NCI-H2081 treated with DMSO at 0.1 percent for 48 hours (cell line): ENCODE results near the gene DCAF8.
A peak's percentile ranks its signal among the peaks of the same experiment; 100 is the strongest.

ENCODE experiments used
- DNase-seq: peaks from one replicate; lab custom pipeline; 2025; lab: John Stamatoyannopoulos, UW

Gene DCAF8

DNA sequence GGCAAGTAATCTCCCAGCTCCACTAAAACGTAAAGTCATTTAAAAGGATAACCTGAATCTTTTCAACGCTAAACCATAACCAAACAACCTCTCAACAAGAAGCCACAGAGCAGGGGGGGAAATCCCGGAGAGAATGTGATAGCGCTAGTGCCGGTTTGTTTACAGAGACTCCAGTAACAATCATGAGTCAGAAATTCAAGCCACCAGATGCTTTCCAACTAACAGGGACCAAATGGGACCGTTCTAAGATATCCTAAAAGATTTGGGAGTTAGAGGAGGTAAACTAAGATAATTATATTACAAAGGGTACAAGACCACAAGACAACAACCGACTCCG, 825 bp downstream of the DCAF8 start:
- peak; percentile 24 for DNase-seq

DNA sequence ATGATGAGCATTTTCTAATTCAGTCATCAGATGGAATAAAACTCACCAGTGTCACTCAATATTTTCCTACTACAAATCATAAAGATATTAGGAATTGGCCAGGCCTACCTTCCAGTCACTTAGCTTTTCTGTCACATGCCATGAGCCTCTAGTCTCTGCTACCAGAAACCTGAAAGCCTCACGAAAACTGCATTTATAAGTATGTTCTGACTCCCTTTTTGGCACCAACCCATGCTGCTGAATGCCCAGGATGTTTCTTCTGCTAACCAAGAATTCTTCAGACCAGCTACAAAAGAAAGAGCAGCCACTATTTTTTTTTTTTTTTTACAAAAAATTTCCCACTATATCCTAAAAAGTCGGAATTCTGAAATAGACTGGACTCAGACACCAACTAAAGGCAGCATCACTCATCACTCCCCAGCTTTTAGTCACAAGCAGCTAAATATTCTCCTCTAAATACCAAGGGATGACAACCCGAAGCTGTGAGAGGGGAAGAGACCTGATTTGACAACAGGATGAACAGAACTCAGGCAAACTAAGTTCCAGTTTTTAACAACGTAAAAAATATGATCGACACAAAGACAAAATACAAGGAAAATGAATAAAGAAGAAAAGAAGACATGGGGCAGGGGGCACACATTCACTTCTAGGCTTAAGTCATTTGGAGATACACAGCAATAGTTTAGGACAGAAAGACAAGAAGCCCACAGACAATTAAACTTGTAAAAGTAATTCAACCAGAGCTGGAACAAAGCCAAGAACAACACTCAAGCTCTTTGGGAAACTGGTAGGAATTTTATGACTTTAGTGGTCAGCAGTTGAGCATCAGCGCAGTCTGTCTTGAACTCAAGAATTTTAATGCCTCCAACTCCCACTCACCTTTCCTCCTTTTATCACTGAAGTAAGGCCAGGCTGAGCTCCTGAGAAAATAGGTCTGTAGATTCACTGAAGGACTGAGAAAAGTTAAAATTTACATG, 1.7 kb downstream of the DCAF8 start:
- no peak for DNase-seq

DNA sequence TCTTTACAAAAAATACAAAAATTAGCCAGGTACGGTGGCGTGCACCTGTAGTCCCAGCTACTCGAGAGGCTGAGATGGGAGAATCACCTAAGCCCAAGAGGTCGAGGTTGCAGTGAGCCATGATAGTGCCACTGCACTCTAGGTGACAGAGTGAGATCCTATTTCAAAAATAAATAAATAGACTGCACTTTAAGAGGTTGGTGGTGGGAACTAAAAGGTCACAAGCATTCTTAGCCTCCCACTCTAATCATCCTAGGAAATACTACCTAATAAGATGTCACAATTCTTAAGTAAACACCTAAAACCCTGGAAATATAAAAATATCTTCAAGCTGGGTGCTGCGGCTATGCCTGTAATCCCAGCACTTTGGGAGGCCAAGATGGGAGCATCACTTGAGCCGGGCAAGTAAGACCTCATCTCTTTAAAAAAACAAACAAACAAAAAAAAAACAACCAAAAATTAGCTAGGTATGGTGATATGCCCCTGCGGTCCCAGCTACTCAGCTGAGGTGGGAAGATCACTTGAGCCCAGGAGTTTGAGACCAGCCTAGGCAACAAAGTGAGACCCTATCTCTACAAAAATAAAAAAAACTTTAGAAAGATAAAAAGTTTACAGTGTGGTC, 4.1 kb downstream of the DCAF8 start:
- no peak for DNase-seq

DNA sequence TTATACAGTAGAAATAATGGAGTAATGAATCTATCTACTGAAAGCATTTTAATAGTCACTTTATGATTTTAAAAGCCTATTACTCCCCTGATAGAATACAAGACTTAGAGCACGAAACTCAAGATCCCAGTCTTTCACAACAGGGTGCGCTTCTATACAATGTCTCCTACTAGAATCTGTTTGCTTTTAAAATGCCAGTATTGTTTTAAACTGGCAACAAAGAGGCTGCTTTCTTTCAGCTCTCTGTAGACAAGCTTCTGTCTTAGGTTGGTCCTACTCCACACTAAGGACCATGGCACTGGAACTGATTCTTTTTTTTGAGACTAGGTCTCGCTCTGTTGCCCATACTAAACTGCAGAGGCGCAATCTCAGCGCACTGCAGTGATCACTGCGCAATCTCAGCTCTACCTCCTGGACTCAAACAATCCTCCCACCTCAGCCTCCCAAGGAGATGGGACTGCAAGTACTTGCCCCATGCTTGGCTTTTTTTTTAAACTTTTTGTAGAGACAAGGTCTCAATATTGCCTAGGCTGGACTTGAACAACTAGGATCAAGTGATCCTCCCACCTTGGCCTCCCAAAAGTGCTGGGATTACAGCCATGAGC, 4.8 kb downstream of the DCAF8 start:
- DNase-seq: no peak

DNA sequence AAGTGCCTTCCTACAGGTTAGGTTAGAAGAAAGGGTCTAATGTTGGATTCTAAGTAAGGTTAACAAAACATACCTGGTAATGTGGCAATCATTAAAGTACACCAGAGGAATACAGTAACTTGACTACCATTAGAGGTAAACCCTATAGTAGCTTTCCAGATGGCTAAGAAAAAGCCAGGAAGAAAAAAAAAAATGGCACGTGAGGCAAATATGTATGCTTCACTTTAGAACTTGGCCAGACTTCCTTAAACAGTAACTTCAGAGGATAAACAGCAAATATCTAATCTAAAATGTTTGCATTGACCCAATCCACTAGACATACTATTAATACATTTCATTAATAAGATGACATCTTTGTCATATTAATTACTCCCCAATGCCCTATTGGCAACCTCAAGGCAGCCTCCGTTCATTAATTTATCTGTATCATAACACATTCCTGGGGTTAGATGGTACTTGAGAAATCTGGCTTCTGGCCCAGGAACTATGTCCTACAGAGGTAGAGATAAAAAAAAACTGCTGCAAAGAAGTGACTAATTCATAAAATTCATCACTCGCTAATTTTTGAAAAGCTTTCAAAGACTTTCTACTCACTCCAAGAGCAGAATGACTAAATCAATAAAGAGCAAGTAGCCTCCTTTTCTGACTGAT, 5.8 kb downstream of the DCAF8 start:
- no peak for DNase-seq

DNA sequence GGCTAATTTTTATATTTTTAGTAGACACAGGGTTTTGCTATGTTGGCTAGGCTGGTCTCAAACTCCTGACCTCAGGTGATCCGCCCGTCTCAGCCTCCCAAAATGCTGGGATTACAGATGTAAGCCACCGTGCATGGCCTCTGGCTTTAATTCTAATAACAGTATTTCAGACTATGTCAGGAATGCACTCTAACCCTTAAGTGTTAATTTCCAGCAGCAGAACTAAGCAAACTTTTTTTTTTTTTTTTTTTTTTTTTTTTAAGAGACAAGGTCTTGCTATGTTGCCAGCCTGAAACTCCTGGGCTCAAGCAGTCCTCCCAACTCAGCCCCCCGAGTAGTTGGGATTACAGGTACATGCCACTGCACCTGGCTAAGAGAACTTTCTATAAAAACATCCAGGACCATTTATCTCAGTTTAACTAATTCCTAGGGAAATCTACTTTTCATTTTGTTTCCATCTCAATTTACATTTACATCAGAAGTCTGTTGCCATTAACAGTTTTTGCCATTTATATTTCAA, 6.5 kb downstream of the DCAF8 start:
- DNase-seq: no peak

DNA sequence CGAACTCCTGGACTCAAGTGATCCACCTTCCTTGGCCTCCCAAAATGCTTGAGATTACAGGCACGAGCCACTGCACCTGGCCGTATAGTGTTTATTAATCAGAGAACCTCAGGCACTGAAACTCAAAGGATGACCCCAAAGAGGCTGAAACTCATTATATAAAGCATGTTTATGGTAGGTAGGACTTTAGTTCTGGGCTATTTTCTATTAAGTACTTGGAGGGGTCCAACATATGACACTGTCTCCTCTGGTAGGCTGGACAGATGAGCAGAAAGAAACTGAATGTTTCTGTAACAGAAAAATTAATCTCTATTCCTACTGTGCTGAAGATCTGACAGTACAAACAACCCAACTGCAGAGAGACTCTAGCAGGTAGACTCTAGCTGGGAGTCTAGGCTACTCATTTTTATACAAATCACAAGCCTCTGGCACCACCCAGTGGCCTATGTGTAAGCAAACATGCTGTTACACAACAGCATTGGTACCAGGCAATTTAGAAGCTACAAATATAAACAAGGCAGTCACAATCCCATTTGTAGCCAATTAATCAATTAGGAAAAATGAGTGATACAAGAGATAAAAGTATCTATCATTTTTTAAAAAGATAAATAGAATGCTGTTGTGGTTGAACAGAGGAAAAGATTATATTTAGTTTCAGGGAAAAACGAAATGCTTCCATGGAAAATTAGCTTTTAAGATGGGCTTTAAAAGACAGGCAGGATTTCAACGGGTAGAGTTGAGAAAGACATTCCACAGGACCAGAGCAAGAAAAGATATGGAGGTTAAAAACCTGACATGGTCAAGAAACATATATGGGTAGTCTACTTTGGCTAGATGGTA, 10.4 kb downstream of the DCAF8 start:
- DNase-seq: peak; percentile 21

DNA sequence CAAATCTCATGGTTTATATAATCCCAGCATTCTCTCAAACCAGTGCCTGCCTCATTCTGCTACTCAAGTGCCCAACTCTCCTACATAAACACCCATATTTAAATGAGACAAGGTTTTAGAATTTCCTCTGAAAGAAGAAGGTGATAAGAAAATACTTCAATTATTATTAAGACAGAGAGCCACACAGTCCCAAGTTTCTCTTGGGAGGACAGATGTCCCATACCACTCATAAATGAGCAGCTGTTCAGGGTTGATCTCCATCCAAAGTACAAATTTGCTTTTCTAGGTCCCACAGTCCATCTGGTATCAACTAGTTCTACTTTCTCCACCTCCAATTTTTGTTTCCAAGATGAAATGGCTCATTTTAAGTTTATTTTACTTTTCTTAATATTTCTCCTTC, 11.3 kb downstream of the DCAF8 start:
- no peak for DNase-seq

DNA sequence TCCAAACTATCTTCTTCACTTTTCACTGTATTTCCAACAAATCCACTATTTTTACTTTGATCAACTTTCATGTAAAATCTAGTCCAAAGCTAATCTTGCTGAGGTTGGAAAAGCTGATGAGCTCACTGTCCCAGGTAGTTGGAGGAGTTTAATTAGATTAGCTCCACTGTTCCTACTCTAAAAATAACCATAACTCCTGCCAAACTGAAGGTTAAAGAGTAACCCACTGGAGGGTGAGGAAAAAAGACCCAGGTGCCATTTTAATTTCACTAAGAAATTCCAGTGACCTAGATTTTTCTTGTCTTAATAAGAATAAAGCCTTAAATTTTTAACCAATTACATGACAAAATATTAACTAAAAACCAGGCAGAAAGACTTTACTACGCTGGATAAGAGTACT, 15.3 kb downstream of the DCAF8 start:
- DNase-seq: no peak

DNA sequence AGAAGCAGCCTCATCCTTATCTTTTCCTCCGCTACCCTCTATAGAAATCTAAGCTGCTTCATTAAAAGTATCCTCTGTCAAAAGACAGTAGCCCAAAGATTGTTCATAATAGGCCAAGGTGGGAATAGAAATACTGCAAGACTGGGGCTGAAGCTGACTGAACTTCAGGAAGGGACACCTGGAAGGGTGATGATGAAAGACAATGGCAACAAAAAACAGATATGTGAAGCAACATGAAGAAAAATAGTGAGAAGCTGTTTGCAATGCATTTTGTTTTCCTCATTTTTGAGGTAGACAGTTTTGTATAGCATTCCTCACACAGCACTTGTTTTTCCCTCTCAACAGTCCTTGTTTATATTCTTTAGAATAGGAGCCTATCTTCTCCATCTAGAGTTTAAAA, 16.9 kb downstream of the DCAF8 start:
- no peak for DNase-seq

DNA sequence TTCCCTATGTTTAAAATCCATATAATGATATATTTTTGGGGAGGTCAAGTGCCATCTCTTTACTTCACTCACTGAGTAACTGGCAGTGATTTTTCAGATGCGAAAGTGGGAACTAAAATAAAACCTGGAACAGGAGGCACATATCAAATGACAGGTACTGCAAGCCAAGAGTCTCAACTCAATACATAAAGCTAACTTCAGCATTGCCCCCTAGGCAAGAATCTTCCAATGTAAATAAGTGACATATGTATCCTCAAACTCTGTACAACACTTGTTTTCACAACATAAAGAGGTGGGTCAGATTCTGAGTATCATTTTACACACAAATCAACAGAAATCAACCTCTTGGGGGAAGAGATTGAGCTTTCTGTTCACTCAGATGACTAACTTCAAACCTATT, 18.1 kb downstream of the DCAF8 start:
- no peak for DNase-seq

DNA sequence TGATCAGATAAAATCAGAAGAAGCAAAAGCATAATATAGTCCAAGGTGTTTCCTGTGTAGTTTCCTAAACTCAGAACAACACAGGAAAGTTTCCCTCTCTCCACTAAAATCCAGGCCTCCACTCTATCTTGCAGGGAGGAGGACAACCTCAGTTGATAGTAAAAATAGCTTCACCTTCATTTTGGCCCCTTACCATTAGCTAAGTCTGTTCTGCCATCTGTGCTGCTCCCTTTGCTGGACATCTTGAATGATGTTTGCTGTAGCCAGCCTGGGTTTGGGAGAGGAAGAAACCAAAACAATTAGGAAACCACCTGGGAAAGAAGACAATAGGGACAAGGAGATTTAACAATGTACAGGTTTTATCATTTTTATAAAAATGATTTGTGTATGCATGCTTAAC, 18.6 kb downstream of the DCAF8 start:
- no peak for DNase-seq

DNA sequence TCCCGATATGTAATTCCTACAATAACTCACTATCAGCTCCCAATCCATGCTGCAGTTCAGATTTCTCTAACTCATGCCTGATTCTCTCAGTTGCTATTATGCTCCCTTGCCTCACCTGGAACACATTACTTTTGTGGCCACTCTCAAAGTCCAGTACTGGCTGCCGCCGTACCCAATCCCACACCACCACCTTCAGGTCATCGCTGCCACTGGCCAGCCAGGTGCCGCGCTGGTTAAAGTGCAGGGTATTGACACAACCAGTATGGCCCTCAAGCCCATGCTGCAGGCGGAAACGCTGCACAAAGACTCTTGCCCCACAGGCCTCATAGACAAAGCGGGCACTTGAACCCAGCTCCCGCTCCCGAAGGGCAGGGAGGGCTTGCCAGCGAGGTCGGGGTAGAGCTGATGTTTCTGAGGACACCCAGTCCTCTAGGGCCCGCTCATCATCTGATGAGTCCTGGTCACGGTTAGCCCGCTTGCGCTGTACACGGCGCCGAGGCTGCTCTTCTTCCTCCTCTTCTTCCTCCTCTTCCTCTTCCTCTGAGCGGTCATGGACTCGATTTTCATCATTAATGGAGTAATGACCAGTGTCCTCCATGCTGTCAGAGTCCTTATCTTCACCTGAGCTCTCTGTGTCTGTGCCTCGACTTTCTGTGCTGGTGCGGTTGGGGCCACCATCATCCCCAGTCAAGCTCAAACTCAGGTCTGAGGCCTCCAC, 22.6 kb downstream of the DCAF8 start:
- DNase-seq: no peak

DNA sequence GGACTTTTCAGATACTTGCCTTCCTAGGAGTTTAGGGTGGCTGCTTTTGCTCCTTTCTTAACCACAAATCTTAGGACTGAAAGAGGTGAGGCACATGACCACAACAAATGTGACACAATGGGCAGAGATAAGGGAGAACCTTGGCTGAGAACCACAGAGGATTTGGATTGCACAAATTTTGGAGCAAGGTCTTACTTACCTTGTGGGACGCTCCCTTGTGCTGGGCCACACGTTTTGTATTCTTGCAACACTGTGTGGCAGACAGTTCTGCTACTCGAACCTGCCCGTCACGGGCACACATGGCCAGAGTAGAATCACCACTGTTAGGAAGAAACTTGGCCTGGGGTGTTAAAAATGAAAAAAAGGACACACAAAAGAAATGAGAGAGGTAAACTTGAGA, 23.9 kb downstream of the DCAF8 start:
- DNase-seq: no peak

DNA sequence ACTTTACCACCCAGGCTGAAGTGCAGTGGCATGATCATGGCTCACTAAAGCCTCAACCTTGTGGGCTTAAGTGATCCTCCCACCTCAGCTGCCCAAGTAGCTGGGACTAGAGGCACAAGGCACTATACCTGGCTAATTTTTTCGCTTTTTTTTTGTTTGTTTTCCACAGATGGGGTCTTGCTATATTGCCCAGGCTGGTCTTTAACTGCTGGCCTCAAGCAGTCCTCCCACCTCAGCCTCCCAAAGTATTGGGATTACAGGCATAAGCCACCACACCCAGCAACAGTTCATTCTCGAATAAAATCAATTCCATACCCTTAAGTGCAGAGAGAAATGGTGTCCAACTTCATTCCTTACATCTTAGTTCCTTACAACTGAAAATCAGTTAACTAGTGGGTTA, 24.8 kb downstream of the DCAF8 start:
- no peak for DNase-seq

DNA sequence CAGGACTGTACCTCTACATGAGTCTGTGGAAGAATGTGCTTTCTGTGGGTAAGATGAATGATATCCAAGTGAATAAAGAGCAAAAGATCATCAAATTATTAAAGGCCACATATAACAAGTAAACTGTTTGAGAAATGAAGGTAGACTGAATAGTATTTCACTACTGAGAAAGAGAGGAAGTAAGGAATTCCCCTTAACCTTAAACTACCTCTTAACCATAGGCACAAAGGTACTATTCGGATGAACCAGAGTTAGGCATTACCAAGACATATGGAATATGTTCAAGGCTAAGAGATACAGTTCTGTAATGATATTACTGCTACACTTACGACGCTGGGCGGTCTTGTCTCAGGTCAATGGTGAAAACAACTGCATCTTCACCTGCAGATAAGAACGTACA, 25.5 kb downstream of the DCAF8 start:
- no peak for DNase-seq

DNA sequence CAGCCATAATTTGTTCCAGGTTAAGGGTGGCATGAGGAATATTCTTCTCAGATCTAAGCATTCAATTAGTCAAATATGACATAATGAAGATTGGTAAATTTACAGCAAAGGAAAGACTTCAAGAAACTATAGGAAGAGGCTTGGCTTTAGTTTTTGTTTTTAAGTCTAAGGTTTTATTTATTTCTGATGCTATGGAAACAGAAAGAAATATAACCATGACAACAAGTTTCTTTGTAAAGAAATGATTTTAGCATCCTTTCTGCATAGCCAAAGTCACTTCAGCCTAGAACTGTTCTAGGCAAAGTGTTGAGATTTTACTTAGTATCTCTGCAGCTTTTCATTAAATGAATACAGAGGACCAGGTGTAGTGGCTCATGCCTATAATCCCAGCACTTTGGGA, 29.4 kb downstream of the DCAF8 start:
- no peak for DNase-seq

DNA sequence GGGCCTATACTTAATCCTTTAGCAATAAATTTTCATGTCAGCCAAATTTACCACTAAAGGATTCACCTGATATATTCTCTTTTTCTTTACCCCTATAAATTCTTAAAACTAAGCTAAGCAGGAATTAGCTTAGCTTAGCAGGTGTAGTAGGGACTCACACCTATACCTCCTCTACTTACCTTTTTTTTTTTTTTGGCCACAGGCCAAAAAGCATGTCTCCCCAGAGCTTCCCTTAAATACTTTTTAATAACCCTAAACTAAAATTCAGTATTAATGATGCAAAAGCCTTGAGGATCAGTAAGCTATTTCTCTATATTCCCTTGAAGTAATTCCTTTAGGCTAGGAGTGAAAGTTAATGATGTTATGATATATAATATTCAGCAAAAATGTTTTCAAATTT, 33.9 kb downstream of the DCAF8 start:
- no peak for DNase-seq

DNA sequence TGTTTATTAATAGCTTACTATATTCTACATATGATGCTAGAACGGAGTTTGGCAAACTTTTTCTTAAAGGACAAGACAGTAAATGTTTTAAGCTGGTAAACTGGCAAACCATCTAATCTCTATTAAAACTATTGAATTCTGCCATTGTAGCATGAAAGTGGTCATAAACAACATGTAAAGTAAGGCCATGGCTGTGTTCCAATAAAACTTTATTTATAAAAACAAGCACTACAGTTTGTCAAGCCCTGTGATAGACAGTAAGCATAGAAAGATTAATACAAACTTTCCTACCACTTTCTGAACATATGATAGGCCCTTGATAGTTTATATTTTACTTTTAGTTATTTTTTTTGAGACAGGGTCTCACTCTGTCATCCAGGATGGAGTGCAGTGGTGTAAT, 34.8 kb downstream of the DCAF8 start:
- DNase-seq: no peak

DNA sequence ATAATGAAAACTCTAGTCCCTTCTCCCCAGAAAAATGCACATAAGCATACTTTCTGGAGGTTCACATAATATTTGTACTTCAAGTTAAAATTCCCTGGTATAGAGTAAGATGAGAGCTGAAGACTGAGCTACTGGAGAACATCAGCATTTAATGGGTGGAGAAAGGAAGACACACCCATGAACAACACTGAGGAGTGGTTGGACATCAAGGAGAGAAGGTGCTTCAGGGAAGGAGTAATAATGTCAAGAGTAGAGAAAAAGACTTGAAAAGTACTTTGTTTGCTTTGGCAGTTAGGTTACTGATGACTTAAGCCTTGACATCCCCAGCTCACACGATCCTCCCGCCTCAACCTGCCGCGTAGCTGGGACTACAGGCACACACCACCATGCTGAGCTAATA, 35.3 kb downstream of the DCAF8 start:
- DNase-seq: no peak

DNA sequence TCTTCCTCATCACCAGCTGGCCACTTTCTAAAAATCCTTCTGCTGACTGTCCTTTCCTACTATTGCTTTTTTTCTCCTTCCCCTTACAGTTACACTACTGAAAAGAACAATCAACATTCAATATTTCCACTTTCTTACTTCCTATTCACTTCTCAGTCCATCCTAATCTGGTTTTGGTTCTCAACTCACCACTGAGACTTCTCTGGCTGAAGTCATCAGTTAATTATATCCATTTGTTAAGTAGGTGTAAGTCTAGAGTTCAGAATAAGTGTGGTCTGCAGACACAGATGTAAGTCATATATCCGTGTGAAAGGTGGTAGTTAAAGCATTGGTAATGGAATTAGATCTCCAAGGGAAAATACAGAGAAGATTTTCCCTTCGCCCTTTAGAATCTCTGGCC, 35.7 kb downstream of the DCAF8 start:
- DNase-seq: no peak
